GM19468 (cell line): ENCODE measurements around the gene FFAR3.
"Not testable (repeated sequence)": the region's sequence is repeated elsewhere in the genome, so short reads cannot be mapped to it uniquely, and the experiment has no call there.

Experiments used
- ATAC-seq: cut with Tn5 transposase; IDR thresholded peaks from one replicate; pipeline ENCODE4 v1.9.1; 2021; ENCODE audit warnings: mild to moderate bottlenecking, moderate library complexity, moderate number of reproducible peaks; ENCODE audit not compliant: unreplicated experiment; ENCODE audit errors: extremely low read depth

The FFAR3 gene

GRCh38 chr19:35370722-35371121, 12.5 kb downstream of the FFAR3 start, which contains the start of gene GPR42:
TSS of gene GPR42 (plus strand) at chr19:35371068. CDS start at chr19:35371360, 292 bp downstream.
- no peak for ATAC-seq

- ATAC-seq: no peak
Measured at GRCh38 chr19:35373492-35373891, 15.2 kb downstream of the FFAR3 start.

GRCh38 chr19:35374031-35374430, 15.8 kb downstream of the FFAR3 start:
- not testable (repeated sequence) for ATAC-seq

- no peak for ATAC-seq
Measured at GRCh38 chr19:35375505-35376307, 17.4 kb downstream of the FFAR3 start.

- ATAC-seq: no peak
Measured at GRCh38 chr19:35377656-35378055, 19.4 kb downstream of the FFAR3 start.

- no peak for ATAC-seq
Measured at GRCh38 chr19:35378356-35378755, 20.1 kb downstream of the FFAR3 start.

GRCh38 chr19:35379545-35379944, 21.3 kb downstream of the FFAR3 start:
- not testable (repeated sequence) for ATAC-seq

GRCh38 chr19:35379992-35380391, 21.7 kb downstream of the FFAR3 start:
- no peak for ATAC-seq

- ATAC-seq: no peak
Measured at GRCh38 chr19:35380450-35381124, 22.3 kb downstream of the FFAR3 start.

- ATAC-seq: no peak
Measured at GRCh38 chr19:35381318-35381717, 23.1 kb downstream of the FFAR3 start.

- no peak for ATAC-seq
Measured at GRCh38 chr19:35381926-35382325, 23.7 kb downstream of the FFAR3 start.

- no peak for ATAC-seq
Measured at GRCh38 chr19:35383536-35383935, 25.3 kb downstream of the FFAR3 start.

- ATAC-seq: no peak
Measured at GRCh38 chr19:35388277-35389054, 30.2 kb downstream of the FFAR3 start.

GRCh38 chr19:35389192-35389861, 31.1 kb downstream of the FFAR3 start:
- no peak for ATAC-seq

- no peak for ATAC-seq
Measured at GRCh38 chr19:35392742-35393715, 34.8 kb downstream of the FFAR3 start.

- ATAC-seq: no peak
Measured at GRCh38 chr19:35395382-35396199, 37.3 kb downstream of the FFAR3 start.

GRCh38 chr19:35396240-35396885, 38.1 kb downstream of the FFAR3 start:
- no peak for ATAC-seq

- no peak for ATAC-seq
Measured at GRCh38 chr19:35397064-35397463, 38.8 kb downstream of the FFAR3 start.
